HG03025 (cell line): ENCODE measurements around the gene PTX3.

Source experiments
- ATAC-seq: cut with Tn5 transposase; IDR thresholded peaks from one replicate; pipeline ENCODE4 v1.9.1; 2021; ENCODE audit warnings: mild to moderate bottlenecking, moderate library complexity; ENCODE audit not compliant: unreplicated experiment, low FRiP score

PTX3 gene

DNA sequence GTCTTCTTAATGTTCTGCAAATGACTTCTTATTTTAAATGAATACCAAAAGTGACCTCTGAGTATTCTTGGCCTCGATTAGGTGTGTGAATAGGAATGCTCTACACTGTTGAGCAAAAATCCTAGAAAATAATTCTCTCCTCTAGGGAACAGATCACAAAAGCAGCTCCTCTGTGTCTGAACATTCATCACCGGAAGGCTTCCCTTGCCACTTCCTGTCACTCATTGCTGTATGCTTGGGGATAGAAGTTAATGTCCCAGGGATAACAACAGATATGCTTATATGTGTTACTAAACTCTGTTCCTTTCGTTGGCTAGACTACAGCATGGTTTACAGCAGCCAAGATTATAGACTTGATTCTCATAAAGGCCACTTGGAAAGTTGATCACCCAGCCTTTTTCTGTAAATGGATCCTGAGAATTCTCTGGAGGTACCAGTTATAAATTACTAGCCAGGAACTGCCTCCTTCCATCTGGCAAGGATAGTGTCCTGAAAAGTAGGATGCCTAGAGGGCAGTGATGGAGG is 16.0 kb upstream of the PTX3 start:
- no peak for ATAC-seq

DNA sequence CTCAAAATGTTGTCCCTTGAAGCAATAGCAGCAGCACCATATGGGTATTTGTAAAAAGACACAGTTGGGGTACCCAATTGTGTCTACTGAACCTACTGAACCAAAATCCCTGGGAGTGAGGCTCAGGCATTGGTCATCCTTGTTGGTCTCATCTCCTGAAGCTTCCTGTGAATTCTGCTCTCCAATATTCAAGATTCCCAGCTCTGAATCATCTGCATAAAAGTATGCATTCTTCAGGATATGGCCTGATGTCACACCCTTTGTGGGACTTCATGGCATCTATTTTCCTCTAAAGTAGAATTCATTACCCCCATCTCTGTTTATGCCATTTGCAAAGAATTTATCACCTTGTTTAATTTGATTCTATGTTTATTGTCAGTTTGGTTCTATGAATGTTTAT is 13.3 kb upstream of the PTX3 start:
- ATAC-seq, result no peak

- no peak for ATAC-seq
Observed at GRCh38 chr3:157427901-157428300, 8.7 kb upstream of the PTX3 start.

DNA sequence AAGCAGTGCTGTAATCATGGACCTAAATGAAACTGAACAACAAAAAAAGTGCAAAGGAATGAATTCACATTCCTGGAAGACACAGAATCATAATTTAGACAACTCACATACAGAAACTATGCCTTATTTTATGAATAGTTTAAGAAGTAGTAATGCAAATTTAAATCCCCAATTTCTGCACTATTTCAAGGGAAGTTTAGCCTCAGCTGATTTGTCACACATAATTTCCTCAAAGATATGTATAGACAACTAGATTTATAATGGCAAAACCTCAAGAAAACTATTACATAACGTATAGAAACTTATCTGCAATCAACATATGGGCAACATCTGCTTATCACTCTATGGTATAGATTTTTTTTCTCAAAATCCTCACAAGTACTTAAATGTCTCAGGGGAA is 7.8 kb upstream of the PTX3 start:
- no peak for ATAC-seq

GRCh38 chr3:157429708-157430107 is 6.9 kb upstream of the PTX3 start:
- ATAC-seq, result no peak

GRCh38 chr3:157438194-157438730 is 1.6 kb downstream of the PTX3 start:
- ATAC-seq, result no peak

- no peak for ATAC-seq
Observed at GRCh38 chr3:157441102-157441624, 4.5 kb downstream of the PTX3 start.

- ATAC-seq, result no peak
Observed at GRCh38 chr3:157442729-157443128, 6.1 kb downstream of the PTX3 start.

DNA sequence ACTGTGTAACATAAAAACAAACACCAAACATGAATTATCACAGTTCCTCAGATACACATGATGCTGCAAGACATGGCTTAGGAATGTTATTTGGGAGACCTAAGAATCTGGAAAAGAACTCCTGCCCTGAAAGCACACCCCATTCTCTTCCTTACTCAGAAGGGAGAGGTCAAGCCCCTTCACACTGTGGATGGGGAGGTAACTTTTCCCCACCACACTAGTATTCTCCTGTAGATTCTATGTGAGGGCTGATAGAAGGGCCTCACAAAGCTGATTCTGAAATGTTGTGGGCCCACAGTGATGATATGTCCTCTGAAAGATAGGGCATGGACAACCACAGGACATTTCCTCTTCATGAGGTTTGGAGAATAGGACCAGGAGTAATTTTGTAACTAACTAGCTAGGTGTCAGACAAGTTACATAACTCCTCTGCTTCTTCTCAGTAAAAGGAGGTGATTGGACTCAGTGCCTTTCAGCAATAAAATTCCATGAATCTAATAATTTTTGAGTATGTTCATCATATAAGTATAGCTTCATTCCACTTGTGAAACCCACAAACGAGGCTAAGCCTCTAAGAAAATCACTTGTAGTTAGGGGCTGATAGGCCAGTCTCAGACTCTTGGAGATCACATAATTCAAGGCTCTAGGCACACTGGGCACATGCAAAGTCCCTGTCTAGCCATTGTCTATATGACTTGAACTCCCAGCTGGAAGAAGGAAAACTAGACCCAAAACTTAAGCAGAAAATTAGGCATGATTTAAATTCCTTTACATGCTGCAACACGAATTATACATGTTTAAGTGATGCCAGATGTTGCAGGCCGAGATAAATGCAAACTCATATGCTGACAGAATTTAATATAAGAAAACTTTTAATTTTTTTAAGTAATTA is 7.5 kb downstream of the PTX3 start:
- ATAC-seq, result no peak

GRCh38 chr3:157444797-157445184 is 8.1 kb downstream of the PTX3 start:
- ATAC-seq, result no peak

GRCh38 chr3:157445857-157446256 is 9.2 kb downstream of the PTX3 start:
- no peak for ATAC-seq

DNA sequence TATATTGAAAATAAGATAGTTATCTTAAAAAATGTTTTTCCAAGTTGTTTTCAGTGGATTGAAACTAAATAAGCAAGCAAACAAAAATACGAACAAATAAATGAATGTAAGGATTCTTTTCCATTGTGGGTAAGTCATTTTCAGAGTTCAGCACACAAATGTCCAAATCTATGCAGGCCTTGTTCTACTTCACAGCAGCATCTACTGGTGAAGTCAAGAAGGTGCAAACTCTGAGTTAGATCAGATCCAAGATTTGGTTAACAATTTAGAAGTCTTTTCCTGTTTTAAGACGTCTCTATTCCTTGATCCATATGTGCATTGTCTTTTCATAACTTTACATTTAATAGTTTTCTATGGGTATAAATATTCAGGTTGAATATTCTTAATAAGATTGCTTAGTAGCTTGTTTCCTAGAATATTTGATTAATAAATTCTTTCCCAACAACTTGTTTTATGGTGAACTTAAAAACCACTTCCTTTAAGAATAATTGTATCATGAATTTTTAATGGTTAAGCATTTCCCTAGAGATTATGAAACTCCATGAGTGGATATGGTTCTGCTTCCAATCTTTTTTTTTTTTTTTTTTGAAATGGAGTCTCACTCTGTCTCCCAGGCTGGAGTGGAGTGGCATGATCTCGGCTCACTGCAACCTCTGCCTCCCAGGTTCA is 10.5 kb downstream of the PTX3 start:
- ATAC-seq, result no peak

- no peak for ATAC-seq
Observed at GRCh38 chr3:157452097-157452496, 15.4 kb downstream of the PTX3 start.

DNA sequence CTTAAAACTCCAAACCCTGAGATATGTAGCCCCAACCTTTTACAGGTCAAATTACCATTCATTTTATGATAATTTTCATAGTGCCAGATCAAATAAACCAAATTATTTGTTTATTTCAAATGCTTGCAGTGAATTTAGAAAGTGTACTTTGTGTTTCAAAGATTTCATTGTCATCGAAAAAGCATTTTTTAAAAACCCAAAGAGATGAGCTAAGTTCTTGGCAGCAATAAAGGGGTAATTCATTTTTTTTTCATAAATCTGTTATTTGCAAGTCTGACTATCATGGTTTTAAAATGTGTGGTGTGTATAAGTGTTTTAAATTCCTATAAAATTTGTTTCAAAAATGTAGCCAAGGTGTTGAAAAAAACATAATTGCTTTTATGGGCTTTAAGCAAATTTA is 17.2 kb downstream of the PTX3 start:
- ATAC-seq, result no peak

DNA sequence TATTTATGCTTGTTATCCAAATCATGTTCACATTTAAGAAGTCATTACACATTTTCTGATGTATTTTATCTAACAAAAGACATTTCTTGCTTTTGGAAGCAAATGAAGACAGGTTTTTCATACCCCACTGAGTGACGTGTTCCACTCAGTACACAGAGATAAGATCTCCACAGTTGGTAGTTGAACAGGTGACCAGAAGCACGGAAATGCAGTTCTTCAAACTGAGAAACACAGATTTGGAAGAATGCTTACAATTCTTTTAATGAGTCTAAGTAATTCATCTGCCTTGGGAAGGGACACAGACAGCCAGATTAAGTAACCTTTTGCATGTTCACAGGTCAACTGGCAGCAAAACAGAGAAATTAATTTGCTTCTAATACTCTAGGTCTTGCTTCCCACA is 23.1 kb downstream of the PTX3 start:
- ATAC-seq, result no peak

DNA sequence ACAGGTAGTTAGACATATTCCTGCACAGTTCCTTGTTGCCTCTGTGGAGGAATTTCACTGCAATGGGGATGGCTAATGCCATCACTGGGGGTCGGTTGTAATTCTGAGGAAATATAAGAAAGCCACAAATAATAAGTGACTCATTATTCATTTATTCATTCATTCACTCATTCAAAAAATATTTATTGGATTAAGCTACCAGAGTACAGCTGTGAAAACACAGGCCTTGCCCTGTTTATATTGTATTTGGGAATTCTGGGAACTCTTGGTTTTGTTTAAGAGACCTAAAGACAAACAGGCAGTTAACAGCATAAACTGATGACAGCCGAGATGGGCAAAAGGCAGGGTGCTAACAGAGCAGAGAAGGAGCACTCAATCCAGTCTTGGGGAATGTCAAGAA is 23.6 kb downstream of the PTX3 start:
- ATAC-seq, result no peak

GRCh38 chr3:157463816-157464215 is 27.2 kb downstream of the PTX3 start:
- ATAC-seq, result no peak

GRCh38 chr3:157464321-157464720 is 27.7 kb downstream of the PTX3 start:
- ATAC-seq, result no peak

- ATAC-seq, result no peak
Observed at GRCh38 chr3:157465741-157466140, 29.1 kb downstream of the PTX3 start.

DNA sequence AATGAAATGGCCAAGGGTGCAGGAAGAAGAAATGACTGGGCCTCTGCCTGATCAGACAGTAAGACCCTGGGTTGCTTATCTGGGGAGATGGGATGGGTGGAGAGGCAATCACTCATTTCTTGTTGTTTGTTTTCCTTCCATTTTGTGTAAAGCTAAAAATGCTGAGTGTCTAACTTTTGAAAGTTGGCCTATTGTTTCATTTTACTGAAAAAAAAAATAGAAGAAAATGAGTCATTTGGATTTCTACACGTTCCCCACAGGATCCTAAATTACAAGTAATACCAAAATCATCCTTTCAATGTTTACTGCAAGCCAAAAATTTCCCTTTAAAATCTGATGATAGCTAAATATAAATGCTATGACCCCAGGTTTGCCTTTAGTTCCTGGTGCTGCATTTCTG is 30.6 kb downstream of the PTX3 start:
- ATAC-seq, result no peak

GRCh38 chr3:157469561-157470294 is 33.1 kb downstream of the PTX3 start:
- ATAC-seq, result no peak
